GM10266 (cell line): ENCODE measurements around the gene IGSF9B.
A peak's percentile ranks its signal among the peaks of the same experiment; 100 is the strongest.

ENCODE experiments used
- DNase-seq: peaks from one replicate; pipeline ENCODE4 v3.0.0; 2012; ENCODE audit errors: extremely low spot score
- CTCF ChIP-seq: IDR thresholded peaks from 2 replicates; pipeline ENCODE4 v1.5.1; 2012; ENCODE audit warnings: mild to moderate bottlenecking, low read depth; ENCODE audit not compliant: control insufficient read depth, insufficient read depth; ENCODE audit errors: missing control alignments

IGSF9B gene

DNA sequence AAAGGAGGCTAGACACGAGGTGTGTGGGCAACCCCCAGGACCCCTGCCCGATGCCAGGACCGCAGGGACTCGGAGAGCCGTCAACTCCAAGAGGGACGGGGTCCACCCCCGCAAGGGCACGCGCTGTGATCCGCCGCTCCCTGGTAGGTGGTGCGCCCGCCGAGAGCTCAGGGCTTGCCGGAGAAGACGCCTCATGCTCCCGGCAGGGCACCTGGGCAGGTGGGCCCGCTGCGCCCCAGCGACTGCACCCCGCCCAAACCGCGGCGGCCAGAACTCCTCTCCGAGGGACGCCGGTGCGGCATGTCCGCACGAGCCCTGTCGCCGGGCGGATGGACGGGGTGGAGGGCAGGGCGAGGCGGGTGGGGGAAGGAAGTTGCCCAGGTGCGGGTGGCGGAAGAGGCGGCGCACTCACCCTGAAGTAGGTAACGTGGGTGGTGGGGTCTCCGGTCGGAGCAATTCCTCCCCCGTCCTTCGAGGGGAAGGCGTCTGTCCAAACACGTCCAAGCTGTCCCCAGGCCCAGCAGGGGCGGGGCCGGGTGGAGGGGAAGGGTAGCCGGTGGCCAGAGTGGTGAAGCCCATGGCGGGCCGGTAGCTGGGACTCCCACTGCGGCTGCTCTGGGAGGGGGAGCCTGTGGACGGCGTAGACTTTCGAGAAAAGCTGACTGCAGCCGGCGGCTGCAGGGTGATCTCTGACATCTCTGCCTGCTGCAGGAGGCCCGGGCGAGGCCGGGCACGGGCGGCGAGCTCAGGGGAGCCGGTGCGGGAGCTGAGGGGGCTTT lies 37.2 kb downstream of the IGSF9B start:
- DNase-seq: no peak
- no peak for TF ChIP-seq CTCF

DNA sequence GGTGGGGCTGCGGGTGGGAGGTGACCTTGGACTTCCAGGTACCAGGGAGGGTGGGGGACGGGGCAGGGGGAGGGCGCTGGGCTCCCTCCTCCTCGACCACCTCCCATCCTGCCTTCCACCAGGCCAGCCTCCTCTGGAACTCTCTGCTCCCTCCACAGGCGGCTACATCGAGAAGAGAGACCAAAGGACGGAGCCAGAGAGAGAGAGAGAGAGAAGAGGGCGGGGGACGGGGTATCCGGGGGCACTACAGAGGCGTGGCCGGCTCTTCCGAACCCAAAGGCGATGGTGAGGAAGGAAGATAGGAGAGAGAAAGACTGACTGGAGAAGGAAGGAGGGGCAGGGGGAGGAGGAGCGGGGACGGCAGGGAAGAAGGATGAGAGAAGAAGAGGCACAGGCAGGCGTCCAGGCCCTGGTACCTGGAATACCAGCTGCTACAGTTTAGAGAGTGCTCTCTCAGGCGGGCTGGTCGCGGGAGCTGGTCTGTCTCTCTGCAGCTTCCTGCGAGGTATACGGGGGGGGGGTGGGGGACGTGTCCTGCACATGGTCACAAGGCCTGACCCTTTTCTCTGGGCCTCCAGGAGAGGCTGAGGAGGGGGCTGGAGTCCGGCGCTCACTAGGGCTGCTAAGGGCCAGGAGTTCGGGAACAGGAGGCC lies 38.0 kb downstream of the IGSF9B start:
- DNase-seq: no peak

DNA sequence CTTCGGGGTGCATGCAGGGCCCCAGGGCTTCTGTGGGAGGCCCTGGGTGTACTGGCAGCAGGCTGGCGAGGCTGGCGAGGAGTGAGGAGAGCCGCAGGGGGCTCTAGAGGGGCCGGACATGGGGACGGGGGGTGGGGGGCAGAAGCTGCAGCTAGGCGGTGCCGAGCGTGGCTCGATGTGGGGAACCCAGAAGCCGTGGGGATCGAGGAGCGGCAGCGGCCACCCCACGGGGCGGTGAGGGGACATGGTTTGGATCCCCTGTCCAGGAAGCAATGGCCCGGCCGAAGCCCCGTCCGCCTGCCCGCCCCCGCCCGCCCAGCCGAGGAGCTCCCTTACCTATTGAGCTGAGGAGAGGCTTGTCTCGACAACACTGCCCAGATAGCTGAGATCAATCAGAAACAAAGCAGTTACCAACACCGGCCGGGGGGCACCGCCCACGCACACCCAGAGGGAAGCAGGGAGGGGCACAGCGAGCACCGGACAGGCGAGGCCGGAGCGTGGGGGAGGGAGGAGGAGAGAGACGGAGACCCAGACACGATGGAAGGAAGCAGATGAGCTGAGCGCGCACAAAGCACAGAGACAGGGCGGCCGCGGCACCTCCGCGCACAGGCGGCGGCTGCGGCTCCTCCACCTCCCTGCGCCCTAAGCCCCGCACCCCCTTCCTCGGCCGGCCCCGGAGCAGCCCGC lies 38.7 kb downstream of the IGSF9B start:
- TF ChIP-seq CTCF: no peak
- no peak for DNase-seq

More for the DNA sequence above, 38.0 kb downstream of the IGSF9B start:
- no peak for TF ChIP-seq CTCF

DNA sequence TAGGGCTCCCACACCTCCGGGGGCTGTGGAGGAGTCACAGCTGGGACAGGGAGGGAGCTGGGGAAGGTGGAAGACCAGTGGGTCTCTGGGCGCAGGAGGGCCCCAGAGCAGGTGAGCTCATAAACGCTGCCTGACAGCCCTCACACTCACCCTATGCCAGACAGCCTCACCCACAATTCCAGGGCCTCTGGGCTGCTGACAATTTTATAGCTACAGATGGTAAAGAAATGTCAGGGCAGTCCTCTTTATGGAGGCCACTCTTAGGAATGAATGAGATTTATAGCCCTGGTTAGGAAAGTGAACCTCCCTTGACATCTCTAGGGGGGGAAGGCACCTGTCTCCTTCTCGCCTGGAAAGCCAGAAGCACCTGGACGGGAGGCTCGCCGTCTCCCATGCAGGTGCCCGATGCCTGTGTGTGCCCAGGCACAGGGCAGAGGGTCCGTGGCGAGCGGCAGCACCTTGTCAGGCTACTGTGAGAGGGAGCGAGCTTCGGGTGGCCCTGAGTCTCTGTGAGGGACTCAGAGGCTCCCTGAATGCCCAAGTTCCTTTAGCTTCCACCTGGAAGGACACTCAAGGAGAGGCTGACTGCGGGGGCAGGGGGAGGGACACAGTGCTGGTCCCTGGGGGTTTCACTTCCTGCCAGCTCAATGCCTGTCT lies 39.9 kb downstream of the IGSF9B start:
- TF ChIP-seq CTCF: no peak
- DNase-seq: no peak

DNA sequence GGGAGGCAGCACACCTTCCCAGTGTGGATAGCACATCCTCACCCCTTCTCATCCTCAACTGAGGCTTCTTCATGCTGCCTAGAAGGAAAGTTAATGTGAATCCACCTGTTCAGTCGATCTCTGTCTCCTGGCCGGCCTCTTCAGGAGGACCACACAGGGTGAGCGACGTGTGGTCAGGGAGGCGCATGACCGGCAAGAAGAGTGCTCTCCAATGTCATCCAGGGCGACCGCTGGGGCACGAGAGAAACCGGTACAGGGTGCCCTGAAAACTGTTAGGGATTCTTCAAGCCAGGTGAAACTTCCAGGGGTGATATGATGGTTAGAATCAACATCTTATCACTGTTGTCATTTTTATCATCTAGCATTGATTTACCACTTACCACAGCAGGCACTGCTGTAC lies 43.0 kb downstream of the IGSF9B start:
- no peak for DNase-seq
- TF ChIP-seq CTCF: no peak

DNA sequence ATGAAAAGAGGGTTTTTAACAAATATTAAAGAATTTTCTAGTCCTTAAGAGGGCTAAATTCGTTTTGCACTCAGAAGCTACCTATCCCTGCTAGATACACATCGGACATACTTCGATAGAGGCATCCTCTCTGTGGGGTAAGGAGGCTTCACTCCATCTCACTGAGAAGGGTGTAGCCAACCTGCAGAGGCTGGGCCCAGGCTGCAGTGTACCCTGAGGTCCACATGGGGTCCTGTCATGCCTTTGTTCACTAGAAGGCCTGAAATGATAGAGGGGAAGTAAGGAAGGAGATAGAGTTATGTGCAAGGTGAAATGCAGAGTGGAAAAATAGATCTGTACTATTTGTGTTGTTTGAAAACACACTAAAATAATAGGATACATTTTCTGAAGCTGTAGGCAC lies 45.6 kb downstream of the IGSF9B start:
- DNase-seq: no peak

More for the DNA sequence above, 45.6 kb downstream of the IGSF9B start:
- TF ChIP-seq CTCF: peak; percentile 19
